DMS 273 (cell line): Measurements from ENCODE around the gene TTC39C.
A peak's percentile ranks its signal among the peaks of the same experiment; 100 is the strongest.
"Not testable (repeated sequence)": the region's sequence is repeated elsewhere in the genome, so short reads cannot be mapped to it uniquely, and the experiment has no call there.

ENCODE experiments used
- DNase-seq: peaks from one replicate; lab custom pipeline; 2025; ENCODE audit not compliant: unreplicated experiment; lab: John Stamatoyannopoulos, UW

Gene TTC39C

DNA sequence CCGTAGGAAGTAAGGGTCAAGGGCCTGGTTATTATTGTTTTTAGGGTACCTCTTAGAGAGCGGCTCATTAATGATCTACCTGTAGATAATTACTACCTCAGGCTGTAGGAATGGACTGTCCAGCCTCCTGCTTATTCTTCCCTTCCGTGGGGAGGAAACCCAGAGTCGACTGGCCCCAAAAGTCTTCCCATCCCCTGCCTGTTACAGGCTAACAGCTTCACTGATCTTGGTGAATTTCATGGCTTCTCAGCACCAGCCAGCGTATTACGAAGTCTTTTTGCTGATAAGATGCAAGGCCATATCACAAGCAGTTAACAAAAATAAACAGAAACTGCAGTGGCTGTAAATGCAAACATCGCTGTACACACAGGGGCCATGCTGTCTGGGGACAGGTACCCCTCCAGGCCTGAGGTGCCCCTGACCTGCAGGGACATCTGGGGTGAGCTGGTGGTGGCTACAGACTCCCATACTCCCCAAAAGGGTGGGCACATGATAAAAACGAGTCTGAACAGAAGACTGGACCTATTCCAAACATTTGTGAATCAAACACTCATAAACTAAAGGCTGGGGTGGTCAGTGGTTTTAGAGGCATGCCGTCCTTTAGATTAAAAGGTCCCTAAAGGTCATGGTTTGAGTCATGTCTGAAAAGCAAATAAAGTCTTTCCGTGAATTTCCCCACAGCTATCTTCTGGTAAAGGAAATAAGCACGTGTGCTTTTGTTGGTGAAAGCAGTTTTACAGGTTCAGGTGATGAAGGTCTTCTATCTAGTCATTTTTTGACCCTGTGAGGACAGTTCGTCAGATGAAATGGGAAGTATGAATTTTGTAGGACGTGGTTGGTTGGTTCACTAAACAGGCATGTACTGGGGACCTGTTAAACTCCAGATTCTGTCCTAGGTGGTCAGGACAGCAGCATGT is 36.7 kb downstream of the TTC39C start:
- no peak for DNase-seq

DNA sequence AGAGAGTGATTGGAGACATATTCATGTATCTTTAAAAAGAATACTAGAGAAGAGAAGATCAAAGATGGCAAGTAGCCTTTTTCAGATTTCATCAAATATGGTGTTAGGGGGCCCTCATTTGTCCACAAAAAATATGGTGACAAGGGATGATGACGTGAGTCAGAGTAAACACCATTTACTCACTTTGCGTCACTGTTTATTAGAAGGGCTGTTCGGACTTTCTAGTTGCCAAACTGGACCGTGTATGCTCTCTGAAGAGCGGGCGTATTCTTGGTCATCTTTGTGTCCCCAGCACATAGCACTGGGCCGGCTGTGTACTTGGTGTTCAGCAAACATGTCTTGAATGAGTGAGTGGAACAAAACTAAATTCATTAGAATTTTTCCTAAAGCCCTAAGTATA is 37.5 kb downstream of the TTC39C start:
- DNase-seq = no peak

DNA sequence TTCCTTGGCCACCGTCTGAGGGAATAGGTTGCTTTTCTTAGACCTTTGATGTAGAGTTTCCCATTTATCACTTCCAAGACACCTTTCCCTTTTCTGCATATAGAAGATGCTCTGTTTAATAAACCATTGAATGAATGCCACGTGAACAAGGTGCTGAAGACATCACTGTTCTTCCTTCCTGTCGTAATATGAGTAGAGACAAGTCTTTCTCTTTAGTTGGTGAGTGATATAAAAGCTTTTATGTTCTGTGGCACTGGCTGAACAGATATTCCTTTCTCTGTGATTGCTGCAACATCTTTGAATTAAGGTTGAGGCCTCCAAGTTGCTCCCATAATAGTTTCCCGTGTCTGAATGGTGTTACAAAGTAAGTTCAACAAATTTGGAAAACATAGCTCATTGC is 38.7 kb downstream of the TTC39C start:
- no peak for DNase-seq

DNA sequence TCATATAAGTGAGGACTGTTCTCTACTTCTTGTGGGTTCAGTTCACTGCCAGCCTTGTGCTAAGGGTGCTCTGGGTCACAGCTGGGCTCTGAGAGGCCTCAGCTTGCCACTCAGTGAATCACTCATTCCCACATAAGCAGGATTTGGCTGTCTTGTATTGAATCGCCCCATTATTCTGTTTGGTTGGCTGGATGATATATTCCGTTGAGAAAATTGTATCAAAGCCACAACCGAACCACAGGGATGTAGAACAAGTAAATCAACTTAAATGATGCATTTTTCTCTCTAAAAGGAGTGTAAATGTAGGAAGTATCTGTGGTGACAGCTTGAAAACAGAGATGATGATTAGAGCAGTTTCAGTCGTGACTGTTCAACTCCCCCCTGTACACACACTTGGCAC is 39.6 kb downstream of the TTC39C start:
- no peak for DNase-seq

DNA sequence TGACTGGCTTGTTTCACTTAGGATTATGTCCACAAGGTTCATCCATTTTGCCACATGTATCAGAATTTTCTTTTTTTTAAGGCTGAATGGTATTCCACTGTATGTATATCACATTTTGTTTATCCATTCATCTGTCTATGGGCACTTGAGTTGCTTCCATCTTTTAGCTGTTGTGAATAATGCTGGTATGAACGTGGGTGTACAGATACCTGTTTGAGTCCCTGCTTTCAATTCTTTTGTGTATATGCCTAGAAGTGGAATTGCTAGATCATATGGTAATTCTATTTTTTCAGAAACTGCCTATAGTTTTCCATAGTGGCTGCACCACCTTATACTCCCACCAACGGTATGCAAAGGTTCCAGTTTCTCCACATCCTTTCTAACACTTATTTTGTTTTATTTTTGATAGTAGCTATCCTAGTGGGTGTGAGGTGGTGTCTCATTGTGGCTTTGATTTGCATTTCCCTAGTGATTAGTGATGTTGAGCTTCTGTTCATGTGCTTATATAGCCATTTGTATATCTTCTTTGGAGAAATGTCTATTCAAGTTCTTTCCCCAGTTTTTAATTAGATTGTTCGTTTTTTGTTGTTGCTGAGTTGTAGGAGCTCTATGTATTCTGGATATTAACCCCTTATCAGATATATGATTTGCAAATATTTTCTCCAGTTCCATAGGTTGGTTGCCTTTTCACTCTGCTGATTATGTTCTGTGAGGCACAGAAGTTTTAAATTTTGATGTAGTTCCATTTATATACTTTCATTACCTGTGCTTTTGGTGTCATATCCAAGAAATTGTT is 40.7 kb downstream of the TTC39C start:
- DNase-seq = no peak

DNA sequence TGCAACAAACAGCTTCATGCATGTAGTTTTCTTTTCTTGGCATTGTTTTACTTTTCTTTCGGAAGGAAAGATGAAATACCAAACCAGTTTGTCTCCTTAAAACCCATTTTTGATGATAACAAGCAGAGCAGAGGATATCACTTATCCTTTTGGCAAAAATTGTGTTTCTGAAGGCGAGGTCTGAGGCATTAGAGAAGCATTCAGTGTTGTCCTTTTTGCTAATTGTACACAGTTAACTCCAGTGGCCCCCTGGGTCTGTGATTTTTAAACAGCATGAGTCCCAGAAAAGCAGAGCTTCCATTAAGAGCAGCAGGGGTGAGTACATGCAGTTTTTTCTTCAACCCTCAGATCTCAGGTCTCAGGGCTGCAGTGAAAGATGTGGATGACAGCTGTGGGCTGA is 41.3 kb downstream of the TTC39C start:
- DNase-seq = peak; percentile 48

DNA sequence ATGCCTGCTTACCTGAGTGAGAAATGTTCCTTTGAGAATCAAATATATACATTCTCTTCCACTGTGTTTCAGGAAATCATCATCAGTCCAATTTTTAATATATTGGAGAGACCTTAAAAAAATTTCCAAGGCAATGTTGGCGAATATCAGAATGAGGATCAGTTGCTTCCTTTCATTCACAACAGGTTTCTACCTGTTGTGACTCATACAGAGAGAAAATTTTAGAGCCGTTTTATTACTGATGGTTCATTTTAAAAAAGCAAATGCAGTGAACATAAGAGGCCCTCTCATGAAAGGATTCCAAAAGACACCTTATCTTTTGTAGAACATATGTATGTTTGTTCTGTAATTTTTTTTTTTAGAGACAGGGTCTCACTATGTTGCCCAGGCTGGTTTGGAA is 42.0 kb downstream of the TTC39C start:
- no peak for DNase-seq

DNA sequence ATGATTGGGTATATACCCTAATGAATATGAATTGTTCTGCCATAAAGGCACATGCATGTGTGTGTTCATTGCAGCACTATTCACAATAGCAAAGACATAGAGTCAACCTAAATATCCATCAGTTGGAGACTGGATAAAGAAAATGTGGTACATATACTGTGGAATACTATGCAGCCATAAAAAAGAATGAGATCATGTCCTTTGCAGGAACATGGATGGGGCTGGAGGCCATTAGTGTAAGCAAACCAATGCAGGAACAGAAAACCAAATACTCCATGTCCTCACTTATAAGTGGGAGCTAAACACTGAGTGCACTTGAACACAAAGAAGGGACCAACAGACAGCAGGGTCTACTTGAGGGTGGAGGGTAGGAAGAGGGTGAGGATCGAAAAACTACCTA is 43.2 kb downstream of the TTC39C start:
- no peak for DNase-seq

DNA sequence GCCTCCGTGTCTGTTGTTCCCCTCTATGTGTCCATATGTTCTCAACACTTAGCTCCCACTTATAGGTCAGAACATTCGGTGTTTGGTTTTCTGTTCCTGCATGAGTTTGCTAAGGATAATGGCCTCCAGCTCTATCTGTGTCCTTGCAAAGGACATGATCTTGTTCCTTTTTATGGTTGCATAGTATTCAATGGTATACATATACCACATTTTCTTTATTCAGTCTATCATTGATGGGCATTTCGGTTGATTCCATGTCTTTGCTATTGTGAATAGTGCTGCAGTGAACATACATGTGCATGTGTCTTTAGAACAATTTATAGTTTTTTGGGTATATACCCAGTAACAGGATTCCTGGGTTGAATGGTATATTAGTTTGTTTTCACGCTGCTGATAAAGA is 44.8 kb downstream of the TTC39C start:
- DNase-seq = not testable (repeated sequence)

DNA sequence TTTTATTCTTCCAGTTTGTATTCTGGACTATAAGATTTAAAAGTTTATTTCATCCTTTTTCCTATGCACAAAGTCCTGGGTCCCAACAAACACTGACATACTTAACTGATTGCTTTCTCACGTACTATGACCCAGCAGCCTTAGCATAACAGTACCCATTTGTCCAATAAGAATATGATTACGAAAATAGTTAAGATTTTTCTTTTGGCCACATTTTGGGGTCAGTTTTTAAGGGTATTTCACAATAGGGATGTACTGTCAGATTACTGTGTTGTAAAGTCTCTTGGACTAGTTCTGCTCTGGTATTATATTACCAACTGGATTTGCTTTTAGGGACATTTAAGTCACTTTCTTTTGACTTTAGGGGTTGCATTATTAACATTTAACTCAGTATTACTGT is 46.1 kb downstream of the TTC39C start:
- no peak for DNase-seq

DNA sequence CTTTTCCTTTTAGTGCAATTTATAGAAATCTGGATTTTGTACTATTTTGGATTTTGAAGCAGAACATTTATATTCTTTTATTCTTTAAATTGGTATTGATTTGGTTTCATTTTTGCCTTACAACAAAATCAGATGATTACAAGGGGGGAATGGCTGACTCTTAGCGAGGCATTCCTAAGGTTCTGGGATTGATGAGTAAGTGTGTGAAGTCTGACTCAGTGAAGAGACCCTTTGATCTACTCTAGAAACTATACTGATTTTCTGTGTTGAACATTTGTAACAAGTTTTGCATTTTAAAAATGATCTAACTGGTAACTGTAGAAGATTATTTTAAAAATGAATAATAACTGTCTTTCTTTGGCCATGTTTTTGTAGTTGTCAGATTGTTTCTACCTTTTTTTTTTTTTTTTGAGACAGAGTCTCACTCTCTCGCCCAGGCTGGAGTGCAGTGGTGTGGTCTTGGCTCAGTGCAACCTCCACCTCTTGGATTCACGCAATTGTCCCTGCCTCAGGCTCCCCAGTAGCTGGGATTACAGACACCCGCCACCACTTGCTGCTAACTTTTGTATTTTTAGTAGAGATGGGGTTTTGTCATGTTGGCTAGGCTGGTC is 48.7 kb downstream of the TTC39C start:
- DNase-seq = no peak

DNA sequence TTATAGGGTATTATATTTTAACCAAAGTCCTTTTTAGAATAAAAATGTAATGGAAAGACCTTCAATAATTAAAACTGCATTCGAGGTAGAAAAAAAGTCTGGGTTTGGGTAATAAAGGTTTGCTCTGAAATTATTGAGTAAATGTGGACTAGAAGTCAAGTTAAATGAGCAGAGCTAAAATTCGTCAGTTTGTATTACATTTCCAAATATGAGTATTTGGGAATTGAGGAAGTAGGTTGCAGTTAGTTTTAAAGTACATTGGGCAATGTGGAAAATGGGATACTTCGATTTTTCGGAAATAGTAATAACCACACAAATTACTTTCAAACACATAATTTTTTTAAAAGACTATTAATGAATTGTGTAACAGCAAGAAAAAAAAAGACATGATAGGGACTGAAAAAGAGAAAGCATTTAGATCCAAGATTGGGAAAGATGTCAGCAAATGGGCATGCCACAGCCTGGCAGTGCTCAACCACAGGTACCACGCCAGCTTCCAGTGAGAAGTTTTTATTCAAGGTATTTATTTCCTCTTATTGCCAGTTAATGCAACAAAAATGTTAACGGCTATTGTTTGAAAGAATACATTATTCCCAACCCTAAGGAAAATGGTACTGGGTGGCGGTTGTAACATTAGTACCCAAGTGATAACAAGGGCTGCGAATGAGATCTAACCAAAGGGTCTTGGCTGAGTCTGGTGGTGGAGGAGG is 50.0 kb downstream of the TTC39C start:
- DNase-seq = no peak

DNA sequence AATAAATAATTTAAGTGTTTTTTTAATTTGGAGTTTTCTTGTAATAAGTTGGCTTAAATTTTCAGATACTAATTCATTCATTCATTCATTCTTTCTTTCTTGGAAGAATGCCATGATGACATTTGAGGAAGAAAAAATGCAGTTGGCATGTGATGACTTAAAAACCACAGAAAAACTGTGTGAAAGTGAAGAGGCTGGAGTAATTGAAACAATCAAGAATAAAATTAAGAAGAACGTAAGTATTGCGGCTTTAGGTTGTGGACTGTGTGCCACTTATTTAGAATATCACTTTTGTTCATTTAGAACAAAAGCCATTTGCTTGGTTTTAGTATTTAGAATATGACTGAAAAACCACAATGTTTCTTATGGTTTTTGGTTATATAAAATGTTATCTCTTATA is 51.4 kb downstream of the TTC39C start:
- no peak for DNase-seq

DNA sequence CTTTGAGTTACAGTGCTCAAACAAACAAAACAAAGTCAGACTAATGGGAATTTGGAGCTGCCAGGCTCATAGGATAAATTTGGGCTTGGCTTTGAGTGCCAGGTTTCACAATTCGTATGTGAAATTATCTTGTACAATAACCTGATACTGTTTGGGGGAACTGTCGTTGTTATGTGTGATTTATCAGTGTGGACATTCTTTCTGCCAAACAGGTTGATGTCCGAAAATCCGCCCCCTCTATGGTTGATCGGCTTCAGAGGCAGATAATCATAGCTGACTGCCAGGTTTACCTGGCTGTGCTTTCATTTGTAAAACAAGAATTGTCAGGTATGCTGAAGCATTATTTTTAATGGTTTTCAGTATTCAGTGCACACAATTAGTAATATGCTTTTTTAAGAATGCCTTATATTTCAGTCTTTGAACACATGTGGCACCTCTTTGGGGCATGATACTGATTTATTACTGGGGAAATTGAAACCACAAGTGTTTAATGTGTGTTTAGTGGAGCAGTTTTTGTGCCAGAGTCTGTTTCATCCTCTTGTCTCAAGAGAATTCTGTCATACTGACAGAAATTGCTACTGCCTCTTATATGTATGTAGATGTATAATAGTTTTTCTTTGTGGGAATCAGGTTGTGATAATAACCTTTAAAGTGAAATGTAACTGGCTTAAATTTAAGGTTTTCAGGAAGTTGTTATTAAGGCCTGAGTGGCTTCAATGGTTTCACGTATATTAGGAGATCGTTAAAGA is 54.6 kb downstream of the TTC39C start:
- DNase-seq = no peak

DNA sequence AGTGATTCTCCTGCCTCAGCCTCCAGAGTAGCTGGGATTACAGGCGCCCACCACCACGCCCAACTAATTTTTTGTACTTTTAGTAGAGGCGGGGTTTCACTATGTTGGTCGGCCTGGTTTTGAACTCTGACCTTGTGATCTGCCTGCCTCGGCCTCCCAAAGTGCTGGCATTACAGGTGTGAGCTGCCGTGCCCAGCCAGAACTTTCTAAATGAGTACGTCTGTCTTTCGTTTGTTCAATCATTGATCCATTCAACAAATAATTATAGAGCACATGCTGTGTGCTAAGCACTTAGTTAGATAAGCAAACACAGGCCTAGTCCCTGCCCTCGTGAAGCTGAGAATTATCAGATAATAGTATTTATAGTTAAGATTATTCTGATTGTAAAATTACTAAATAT is 56.5 kb downstream of the TTC39C start:
- no peak for DNase-seq

DNA sequence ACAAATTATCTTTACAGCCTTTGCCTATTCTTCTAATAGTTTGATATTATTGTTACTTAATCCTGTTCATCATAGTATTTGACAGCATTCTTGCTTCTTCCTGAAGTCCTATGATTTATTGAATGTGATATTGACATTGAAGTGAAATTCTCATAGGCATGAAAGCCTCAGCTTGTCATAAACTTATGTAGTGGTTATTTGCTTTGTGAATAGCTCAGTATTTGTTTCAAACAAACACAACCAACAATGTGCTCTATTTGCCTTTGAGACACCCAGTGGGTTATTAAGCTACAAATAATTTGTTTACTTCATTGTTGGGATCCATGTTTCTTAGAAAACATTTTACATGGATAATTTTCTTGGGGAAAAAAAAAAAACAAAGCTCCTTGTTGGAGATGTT is 57.2 kb downstream of the TTC39C start:
- DNase-seq = no peak

DNA sequence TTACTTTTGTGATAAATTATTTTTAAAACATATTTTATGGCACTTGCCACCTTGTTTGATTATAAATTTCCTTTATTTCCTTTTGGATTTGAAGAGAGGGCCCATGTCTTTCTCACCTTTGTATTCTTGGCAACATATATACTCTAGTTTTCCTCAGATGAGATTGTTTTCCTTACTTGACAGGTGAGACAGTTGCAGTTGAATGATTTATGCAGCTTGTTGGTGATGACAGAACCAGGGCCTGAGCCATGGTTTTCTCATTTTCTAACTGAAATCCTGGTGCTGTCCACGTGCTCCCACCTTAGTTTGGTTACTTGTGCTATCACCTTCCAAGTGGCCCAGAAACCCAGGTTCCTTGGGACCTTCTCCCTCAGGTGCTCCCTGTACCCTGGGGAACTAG is 58.2 kb downstream of the TTC39C start:
- DNase-seq = no peak

DNA sequence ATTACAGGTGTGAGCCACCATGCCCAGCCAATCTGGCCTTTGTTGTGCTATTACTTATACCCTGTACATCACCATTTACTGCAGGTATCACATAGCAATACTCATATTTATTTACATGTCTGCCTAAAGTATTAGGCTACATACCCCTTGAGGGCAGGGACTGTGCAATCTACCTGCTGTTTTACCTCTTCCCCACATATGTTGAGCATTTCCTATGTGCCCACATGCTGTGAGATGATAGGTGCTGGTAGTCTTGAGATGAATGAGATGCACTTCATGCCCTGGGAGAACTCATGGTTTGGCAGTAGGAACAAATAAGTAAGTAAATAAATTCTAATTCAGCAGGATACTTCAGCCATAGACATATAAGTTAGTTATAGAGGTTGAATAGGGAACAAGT is 59.2 kb downstream of the TTC39C start:
- no peak for DNase-seq

DNA sequence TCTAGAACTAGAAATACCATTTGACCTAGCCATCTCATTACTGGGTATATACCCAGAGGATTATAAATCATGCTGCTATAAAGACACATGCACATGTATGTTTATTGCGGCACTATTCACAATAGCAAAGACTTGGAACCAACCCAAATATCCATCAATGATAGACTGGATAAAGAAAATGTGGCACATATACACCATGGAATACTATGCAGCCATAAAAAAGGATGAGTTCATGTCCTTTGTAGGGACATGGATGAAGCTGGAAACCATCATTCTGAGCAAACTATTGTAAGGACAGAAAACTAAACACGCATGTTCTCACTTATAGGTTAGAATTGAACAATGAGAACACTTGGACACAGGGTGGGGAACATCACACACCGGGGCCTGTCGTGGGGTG is 60.2 kb downstream of the TTC39C start:
- not testable (repeated sequence) for DNase-seq

DNA sequence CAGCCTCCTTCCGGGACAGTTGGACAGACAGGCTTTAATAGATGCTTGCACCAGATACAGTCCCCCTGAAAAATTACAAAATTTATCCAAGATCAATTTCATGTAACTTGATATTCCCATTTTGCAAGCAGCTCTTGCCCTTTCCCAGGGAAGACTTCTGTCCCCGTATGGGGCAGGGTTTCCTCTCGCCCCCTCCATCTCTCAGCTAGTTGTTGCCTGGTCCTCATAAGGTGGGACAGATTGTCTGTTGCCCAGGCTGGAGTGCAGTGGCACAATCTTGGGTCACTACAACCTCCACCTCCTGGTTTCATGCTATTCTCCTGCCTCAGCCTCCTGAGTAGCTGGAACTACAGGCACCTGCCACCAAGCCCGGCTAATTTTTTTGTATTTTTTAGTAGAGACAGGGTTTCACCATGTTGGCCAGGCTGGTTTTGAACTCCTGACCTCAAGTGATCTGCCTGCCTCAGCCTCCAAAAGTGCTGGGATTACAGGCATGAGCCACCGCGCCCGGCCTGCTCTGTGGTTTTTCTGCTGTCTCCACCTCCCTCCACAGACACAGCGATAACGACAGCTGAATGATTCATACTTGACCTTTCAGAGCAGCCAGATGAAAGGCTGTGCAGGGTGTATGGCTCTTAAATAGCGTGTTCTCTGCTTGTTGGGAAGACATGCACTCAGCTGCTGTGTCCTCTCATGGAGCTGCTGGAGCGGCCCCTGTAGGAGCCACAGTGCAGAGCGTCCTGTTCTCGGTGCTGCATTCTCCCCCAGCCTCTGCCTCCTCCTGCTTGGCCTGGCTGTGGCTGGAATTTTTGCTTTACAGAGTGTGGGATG is 61.4 kb downstream of the TTC39C start:
- peak; percentile 86 for DNase-seq
